Keratinocyte (primary cell): ENCODE results near the gene FAM20C. TPM values are rescaled to one million over a fixed set of nuclear protein-coding genes. Genes with fewer than 3 reads are reported as not detected.

Experiments used
- DNase-seq: peaks from one replicate; pipeline ENCODE4 v3.0.0-alpha.2; 2011; ENCODE audit warnings: low read depth, missing footprints, low spot score
- FAIRE-seq: peaks from 2 replicates; lab custom pipeline; 2011; peaks lifted over from hg19 to GRCh38; lab: Jason Lieb, UNC
- H2AFZ ChIP-seq: 2 replicates; pipeline ENCODE4 v1.6.0; 2012; ENCODE audit warnings: low read length, control low read depth, inconsistent platforms; ENCODE audit not compliant: control insufficient read depth
- H3K27ac ChIP-seq: 2 replicates; pipeline ENCODE4 v1.5.1; 2011; ENCODE audit warnings: low read length; ENCODE audit not compliant: control insufficient read depth, insufficient read depth
- H3K27me3 ChIP-seq: 3 replicates; pipeline ENCODE4 v1.6.0; 2011; ENCODE audit warnings: low read length; ENCODE audit not compliant: control insufficient read depth, insufficient read depth; ENCODE audit errors: extremely low read depth
- H3K36me3 ChIP-seq, 2 experiments: 2 replicates in 1 of 2; 3 replicates in 1 of 2; pipeline ENCODE4 v1.5.1; 2011; ENCODE audit warnings: low read length in 2 of 2, mild to moderate bottlenecking in 1 of 2; ENCODE audit not compliant: control insufficient read depth in 2 of 2, insufficient read depth in 2 of 2; ENCODE audit errors: extremely low read depth in 1 of 2
- H3K4me1 ChIP-seq: 3 replicates; pipeline ENCODE4 v1.5.1; 2011; ENCODE audit warnings: low read length; ENCODE audit not compliant: control insufficient read depth, insufficient read depth; ENCODE audit errors: extremely low read depth
- H3K4me2 ChIP-seq: 3 replicates; pipeline ENCODE4 v1.6.0; 2011; ENCODE audit warnings: low read depth, low read length; ENCODE audit not compliant: control insufficient read depth, insufficient read depth; ENCODE audit errors: extremely low read depth
- H3K4me3 ChIP-seq, 3 experiments: fragments of 200-600 bp in 1 of 3; sonication (generic) in 1 of 3; 2 replicates in 2 of 3; 3 replicates in 1 of 3; pipeline ENCODE4 v1.5.1; 2011 to 2016; ENCODE audit warnings: low read length in 3 of 3, mild to moderate bottlenecking in 3 of 3, control low read depth in 2 of 3, inconsistent platforms in 1 of 3, low read depth in 1 of 3, mixed read lengths in 1 of 3, mixed run types in 1 of 3, moderate library complexity in 1 of 3; ENCODE audit not compliant: control insufficient read depth in 2 of 3, insufficient read depth in 2 of 3; ENCODE audit errors: extremely low read depth in 1 of 3
- H3K79me2 ChIP-seq: 2 replicates; pipeline ENCODE4 v1.6.0; 2012; ENCODE audit warnings: low read length; ENCODE audit not compliant: control insufficient read depth, insufficient read depth
- H3K9ac ChIP-seq: 3 replicates; pipeline ENCODE4 v1.6.0; 2011; ENCODE audit warnings: low read length; ENCODE audit not compliant: control insufficient read depth, insufficient read depth; ENCODE audit errors: extremely low read depth
- H3K9me1 ChIP-seq: 3 replicates; pipeline ENCODE4 v1.6.0; 2011; ENCODE audit warnings: low read length; ENCODE audit not compliant: control insufficient read depth, insufficient read depth; ENCODE audit errors: extremely low read depth
- H3K9me3 ChIP-seq: 2 replicates; pipeline ENCODE4 v1.5.1; 2012; ENCODE audit warnings: low read depth, low read length; ENCODE audit not compliant: control insufficient read depth
- H4K20me1 ChIP-seq: 3 replicates; pipeline ENCODE4 v1.6.0; 2011; ENCODE audit warnings: low read length; ENCODE audit not compliant: control insufficient read depth, insufficient read depth; ENCODE audit errors: extremely low read depth
- EZH2 ChIP-seq: IDR thresholded peaks from one replicate; pipeline ENCODE4 v1.6.1; 2012; ENCODE audit warnings: inconsistent platforms, mild to moderate bottlenecking, low read length, moderate library complexity
- dilution Hi-C: fragments of 300-500 bp; cut with MboI; formaldehyde crosslinking; loops from one replicate; pipeline ENCODE4 v1.7.0; 2020; ENCODE audit warnings: low sequenced_read_pairs; ENCODE audit not compliant: extremely low pct_ligation_motif_present
- polyA plus RNA-seq, 5 experiments: library from polyadenylated mRNA; depleted of rRNA in 3 of 5; stranded (reverse) in 3 of 5; stranded (forward) in 1 of 5; unstranded in 1 of 5; fragments of >200 nt; gene quantifications; 1 replicate in 1 of 5; 2 replicates in 3 of 5; 3 replicates in 1 of 5; pipeline versions ENCODE4 v1.2.1 to v1.2.3, GENCODE V29; 2011 to 2012; ENCODE audit warnings: missing spikeins in 2 of 5, low read depth in 1 of 5, low replicate concordance in 1 of 5
- TF ChIP-seq, protein P1 (sequence below), 3 experiments: IDR thresholded peaks in 1 of 3; conservative IDR thresholded peaks in 1 of 3; optimal IDR thresholded peaks in 1 of 3; 2 replicates in 2 of 3; 3 replicates in 1 of 3; pipeline versions ENCODE3 to v1.5.1; 2011; ENCODE audit warnings: low read length in 3 of 3, mild to moderate bottlenecking in 3 of 3, moderate library complexity in 2 of 3, control low read depth in 1 of 3, inconsistent platforms in 1 of 3; ENCODE audit not compliant: insufficient read depth in 2 of 3; ENCODE audit errors: extremely low read depth in 1 of 3

Gene FAM20C
- polyA plus RNA-seq, 1 donor (not counting 4 experiments of a cell fraction or from before 2014, with no cell fraction given), result 3.8 TPM

DNA sequence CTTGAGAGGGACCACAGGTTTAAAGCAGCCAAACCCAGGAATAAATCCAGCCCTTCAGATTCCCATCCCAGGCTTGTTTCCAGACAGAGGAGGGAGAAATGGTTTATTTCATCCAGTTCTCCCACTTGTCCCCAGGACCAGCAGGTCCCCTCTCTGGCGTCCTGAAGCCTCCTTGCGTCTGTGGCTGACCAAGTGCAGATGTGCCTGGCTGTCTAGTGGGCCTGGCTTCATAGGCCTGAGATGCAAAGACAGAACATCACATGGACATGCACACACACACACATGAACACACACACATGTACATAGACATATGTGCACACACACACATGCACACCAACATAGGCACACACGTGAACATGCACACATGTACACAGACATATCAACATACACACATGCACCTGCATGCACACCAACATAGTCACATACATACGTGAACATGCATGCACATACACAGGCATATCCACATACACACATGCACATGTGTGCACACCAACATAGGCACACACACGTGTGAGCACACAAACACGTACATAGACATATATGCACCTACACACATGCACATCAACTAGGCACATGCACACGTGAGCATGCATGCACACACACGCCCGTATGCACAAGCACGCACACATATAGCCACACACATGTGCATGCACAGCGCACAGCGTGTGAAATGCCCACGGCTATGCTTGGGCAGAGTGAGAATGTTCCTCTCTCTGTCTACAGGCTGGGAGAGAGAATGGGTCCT lies 108.3 kb downstream of the FAM20C start:
- no peaks in the 10 kb centered on the region for H3K27me3 ChIP-seq
- FAIRE-seq, result no peak
- TF ChIP-seq EZH2, result no peak
- TF ChIP-seq, protein P1, sequence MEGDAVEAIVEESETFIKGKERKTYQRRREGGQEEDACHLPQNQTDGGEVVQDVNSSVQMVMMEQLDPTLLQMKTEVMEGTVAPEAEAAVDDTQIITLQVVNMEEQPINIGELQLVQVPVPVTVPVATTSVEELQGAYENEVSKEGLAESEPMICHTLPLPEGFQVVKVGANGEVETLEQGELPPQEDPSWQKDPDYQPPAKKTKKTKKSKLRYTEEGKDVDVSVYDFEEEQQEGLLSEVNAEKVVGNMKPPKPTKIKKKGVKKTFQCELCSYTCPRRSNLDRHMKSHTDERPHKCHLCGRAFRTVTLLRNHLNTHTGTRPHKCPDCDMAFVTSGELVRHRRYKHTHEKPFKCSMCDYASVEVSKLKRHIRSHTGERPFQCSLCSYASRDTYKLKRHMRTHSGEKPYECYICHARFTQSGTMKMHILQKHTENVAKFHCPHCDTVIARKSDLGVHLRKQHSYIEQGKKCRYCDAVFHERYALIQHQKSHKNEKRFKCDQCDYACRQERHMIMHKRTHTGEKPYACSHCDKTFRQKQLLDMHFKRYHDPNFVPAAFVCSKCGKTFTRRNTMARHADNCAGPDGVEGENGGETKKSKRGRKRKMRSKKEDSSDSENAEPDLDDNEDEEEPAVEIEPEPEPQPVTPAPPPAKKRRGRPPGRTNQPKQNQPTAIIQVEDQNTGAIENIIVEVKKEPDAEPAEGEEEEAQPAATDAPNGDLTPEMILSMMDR (optimal IDR thresholded peaks at IDR 0.05 in 1 of 3, IDR thresholded peaks at IDR 0.05 in 1 of 3, conservative IDR thresholded peaks at IDR 0.05 in 1 of 3; ENCODE audit: extremely low read depth in 1 of 3, insufficient read depth in 2 of 3, low read length in 3 of 3), result no peak
- H3K4me2 ChIP-seq, result no peak overlapping the region
- H3K79me2 ChIP-seq, result no peaks in the 10 kb centered on the region
- H4K20me1 ChIP-seq, result no peaks in the 10 kb centered on the region
- no peak overlapping the region for H3K4me3 ChIP-seq
- no peaks in the 10 kb centered on the region for H3K9me1 ChIP-seq
- no peaks in the 10 kb centered on the region for H3K4me1 ChIP-seq
- no peak overlapping the region for H3K9ac ChIP-seq
- H3K36me3 ChIP-seq, result no peaks in the 10 kb centered on the region
- dilution Hi-C loops, result no loop called here
- DNase-seq, result no peak
- no peak overlapping the region for H2AFZ ChIP-seq
- no peak overlapping the region for H3K27ac ChIP-seq
- H3K9me3 ChIP-seq, result peaks cover 3% of the 10 kb centered on the region

DNA sequence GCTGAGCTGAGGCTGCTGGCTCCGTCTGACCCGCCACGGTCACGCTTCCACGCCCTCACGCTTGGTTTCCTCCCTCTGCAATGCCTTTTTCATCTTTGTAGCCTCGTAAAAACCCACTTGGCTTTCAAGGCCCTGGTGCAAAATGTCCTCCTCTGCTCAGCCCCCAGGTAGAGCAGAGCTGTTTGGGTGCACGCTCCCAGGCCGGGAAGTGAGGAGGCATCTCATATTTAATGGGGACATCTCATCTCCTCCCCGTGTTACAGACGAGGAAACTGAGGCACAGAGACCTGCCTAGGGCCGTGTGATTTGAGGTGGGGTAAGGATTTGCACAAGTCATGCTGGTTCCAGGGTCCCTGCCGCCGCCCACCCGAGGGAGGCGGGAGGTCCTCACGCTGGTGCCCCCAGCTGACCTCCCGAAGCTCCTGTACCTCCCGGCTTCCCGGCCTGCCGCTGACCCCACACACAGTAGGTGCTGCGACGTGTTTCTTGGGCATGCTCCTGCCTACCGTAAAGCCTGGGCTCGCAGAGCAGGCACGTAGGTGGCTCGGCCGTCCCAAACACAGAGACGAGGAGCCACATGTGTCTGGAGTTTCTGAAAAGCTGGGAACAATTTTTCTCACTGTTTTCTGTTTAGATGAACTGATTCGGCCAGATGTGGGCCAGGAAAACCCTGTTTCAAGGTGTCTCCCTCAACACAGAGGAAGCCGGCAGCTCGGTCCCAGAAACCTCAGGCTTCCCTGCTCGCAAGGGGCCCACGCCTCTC lies 109.1 kb downstream of the FAM20C start:
- dilution Hi-C loops, result no loop called here
- no peaks in the 10 kb centered on the region for H3K4me1 ChIP-seq
- H3K27me3 ChIP-seq, result no peaks in the 10 kb centered on the region
- no peaks in the 10 kb centered on the region for H3K9me1 ChIP-seq
- no peak for FAIRE-seq
- no peak overlapping the region for H3K27ac ChIP-seq
- no peak overlapping the region for H3K4me3 ChIP-seq
- H3K9ac ChIP-seq, result no peak overlapping the region
- H3K79me2 ChIP-seq, result no peaks in the 10 kb centered on the region
- TF ChIP-seq EZH2, result no peak
- TF ChIP-seq, protein P1 (optimal IDR thresholded peaks at IDR 0.05 in 1 of 3, IDR thresholded peaks at IDR 0.05 in 1 of 3, conservative IDR thresholded peaks at IDR 0.05 in 1 of 3; ENCODE audit: extremely low read depth in 1 of 3, insufficient read depth in 2 of 3, low read length in 3 of 3), result no peak
- H2AFZ ChIP-seq, result no peak overlapping the region
- no peaks in the 10 kb centered on the region for H4K20me1 ChIP-seq
- DNase-seq, result no peak
- H3K4me2 ChIP-seq, result no peak overlapping the region
- H3K9me3 ChIP-seq, result peaks cover 3% of the 10 kb centered on the region
- no peaks in the 10 kb centered on the region for H3K36me3 ChIP-seq
